Frontal cortex (tissue), 4 donors: ENCODE measurements around the gene CAPS2. TPM values are rescaled to one million over a fixed set of nuclear protein-coding genes. Genes with fewer than 3 reads are reported as not detected.

ENCODE experiments used
- DNase-seq, 2 donors: peaks; one replicate each; pipeline ENCODE4 v3.0.0; 2012; ENCODE audit warnings: low spot score in 2 of 2
- FAIRE-seq: peaks from 2 replicates; lab custom pipeline; 2012; peaks lifted over from hg19 to GRCh38; lab: Jason Lieb, UNC
- total RNA-seq: library from RNA; depleted of rRNA; stranded (reverse); fragments of >200 nt; gene quantifications from one replicate; pipeline ENCODE4 v1.2.3, GENCODE V29; 2014
- donor health status: control.
- donor health status: control.
- donor health status: control.

CAPS2 gene
- total RNA-seq, 1 donor from 2014 or later = 9.8 TPM

- DNase-seq (no peak), FAIRE-seq (no peak)
Observed at GRCh38 chr12:75308279-75308678, 21.8 kb downstream of the CAPS2 start.

DNA sequence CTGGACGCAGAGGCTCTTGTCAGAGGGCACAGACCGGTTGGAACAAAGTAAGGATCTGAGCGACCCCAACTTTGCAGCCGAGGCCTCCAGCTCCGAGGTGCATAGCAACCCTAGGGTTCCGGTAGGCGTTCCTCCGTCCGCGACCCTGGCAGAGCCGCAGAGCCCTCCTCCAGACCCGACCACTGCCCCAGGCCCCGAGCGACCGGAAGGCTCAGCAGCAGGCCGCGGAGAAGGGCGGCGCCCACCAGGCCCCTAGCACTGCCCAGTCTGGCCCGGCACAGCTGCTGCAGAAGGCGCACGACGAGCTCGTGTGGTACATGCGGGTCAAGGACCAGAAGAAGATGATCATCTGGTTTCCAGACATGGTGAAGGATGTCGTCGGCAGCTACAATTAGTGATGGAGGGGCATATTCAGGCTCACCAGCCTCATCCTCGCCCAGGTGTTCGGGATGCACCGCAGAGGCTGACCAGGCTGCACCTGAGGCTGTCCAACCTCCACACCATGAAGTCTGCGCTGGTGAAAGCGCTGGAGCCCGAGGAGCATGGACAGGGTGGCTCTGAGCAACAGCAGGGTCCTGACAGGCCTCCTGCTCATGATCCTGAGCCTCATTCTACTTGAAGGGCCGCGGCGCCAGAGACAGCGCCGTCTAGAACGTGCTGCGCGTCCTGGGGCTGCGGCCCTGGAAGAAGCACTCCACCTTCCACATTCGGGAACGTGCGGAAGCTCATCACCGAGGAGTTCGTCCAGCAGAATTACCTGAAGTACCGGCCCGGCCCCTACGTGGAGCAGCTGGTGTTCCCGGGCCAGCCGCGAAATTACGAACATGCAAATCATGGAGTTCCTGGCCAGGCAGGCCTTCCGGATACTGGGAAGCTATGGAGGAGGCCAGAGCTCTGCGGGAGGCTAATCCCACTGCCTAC, 24.5 kb downstream of the CAPS2 start:
- no peak for FAIRE-seq
- DNase-seq = no peak

GRCh38 chr12:75302781-75303180, 27.3 kb downstream of the CAPS2 start:
- DNase-seq = no peak
- no peak for FAIRE-seq

- DNase-seq (no peak), FAIRE-seq (no peak)
Observed at GRCh38 chr12:75302225-75302624, 27.9 kb downstream of the CAPS2 start.

DNA sequence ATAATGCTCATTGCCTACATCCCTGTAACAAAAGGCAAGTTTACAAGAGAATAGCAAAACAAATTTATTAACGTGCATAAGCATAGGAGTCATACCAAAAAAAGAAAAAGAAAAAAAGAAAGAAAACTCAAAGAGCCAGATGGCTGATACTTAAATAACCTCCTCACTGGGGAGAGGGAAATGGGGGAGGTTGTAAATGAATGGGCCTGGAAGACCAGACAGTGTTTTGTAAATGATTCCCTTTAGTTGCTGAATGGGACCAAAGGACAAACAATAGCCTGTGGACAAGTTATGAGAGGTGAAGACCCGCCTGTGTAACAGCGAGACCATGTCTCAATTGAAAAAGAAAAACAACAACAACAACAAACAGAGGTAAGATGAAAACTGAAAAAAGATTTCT, 35.3 kb downstream of the CAPS2 start:
- DNase-seq (no peak), FAIRE-seq (no peak)

GRCh38 chr12:75294336-75294735, 35.8 kb downstream of the CAPS2 start:
- no peak for DNase-seq
- FAIRE-seq = no peak

- no peak for DNase-seq
- FAIRE-seq = no peak
Observed at GRCh38 chr12:75291014-75291413, 39.1 kb downstream of the CAPS2 start.

- DNase-seq = no peak
- peak; percentile 66 for FAIRE-seq
Observed at GRCh38 chr12:75289753-75290152, 40.4 kb downstream of the CAPS2 start.

DNA sequence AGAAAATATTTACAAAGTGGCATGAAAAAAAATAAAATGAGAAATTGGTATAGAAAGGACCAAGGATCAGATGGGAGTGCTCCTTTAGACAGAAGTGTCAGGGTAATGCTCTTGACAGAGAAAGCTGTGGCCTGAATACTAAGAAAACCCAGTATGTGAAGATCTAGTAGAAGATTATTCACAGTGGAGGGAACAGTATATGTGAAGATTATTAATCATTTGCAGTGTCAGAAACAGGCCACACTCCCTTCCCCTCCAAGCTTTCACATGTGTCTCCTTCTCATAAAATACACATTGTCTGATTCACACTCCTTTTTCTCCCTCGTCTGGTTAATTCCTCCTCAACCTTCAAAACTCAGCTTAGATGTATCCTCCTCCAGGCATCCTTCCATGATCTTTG, 41.3 kb downstream of the CAPS2 start:
- DNase-seq (no peak), FAIRE-seq (no peak)

GRCh38 chr12:75275702-75276101, 54.4 kb downstream of the CAPS2 start:
- no peak for DNase-seq
- no peak for FAIRE-seq

DNA sequence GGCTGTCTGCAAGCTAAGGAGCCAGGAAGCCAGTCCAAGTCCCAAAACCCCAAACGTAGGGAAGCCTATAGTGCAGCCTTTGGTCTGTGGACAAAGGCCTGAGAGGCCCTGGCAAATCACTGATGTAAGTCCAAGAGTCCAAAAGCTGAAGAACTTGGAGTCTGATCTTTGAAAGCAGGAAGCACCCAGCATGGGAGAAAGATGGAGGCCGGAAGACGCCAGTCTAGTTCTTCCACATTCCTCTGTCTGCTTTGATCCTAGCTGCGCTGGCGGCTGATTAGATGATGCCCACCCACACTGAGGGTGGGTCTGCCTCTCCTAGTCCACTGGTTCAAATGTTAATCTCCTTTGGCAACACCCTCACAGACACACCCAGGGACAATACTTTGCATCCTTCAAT, 58.5 kb downstream of the CAPS2 start:
- DNase-seq (no peak), FAIRE-seq (no peak)

DNA sequence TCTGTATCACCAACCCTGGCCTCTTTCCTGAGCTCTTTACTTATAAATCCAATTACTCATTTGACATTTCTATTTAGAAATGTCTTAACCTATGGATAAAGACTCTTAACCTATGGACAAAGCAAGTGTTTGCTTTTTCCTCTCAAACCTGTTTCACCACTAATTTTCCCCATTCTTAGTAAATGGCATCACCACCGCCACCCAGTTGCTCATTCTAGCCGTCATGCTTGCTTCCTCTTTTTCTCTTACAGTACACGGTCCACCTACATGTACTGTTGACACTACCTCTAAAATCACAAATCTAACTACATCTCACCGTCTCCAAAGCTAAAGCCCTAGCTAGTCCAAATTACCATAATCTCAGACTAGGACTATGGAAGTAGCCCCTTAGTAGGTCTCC, 60.0 kb downstream of the CAPS2 start:
- no peak for DNase-seq
- no peak for FAIRE-seq

GRCh38 chr12:75269209-75269608, 60.9 kb downstream of the CAPS2 start:
- DNase-seq = no peak
- FAIRE-seq = no peak

GRCh38 chr12:75260316-75260715, 69.8 kb downstream of the CAPS2 start:
- DNase-seq = no peak
- FAIRE-seq = no peak

DNA sequence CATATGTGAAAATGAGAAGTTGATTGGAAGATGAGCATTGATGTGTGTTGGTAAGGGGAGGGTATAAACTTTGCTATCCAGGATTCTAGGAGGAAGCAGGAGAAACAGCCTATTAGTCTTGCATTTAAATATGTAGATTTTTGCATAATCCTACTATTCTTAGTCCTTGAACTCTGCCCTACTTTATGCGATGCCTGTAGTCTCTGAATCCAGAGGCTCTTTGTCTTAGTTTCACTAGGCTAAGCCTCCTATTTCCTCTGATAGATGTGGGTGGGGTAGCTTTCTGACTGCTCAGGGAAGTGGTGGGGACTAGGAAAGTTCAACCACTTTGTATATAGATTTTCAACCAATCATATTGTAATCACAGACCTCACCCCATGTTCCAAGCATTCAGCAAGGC, 71.0 kb downstream of the CAPS2 start:
- DNase-seq (no peak), FAIRE-seq (no peak)

GRCh38 chr12:75257510-75257909, 72.6 kb downstream of the CAPS2 start:
- DNase-seq (no peak), FAIRE-seq (no peak)

GRCh38 chr12:75245108-75245507, 85.0 kb downstream of the CAPS2 start:
- no peak for FAIRE-seq

GRCh38 chr12:75239987-75240386, 90.1 kb downstream of the CAPS2 start:
- no peak for FAIRE-seq
- no peak for DNase-seq

More at GRCh38 chr12:75245108-75245507, 85.0 kb downstream of the CAPS2 start:
- no peak for DNase-seq

- FAIRE-seq (no peak), DNase-seq (no peak)
Observed at GRCh38 chr12:75236206-75236605, 93.9 kb downstream of the CAPS2 start.

DNA sequence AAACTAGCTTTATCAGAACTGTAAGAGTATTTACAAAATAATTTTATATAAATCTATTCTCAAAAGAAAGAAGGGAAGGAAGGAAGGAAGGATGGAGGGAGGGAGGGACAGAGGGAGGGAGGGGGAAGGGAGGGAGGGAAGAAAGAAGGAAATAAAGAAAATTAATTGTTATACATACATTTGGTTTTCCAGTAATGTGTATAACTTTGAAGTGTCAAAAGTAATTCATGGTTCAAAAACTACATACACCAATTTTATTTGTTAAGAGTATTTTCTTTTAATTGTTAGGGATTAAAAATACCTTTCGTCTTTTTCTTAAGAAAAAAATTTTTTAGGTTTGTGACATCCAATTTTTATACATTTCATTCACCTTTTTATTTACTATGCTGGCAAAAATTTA, 103.0 kb downstream of the CAPS2 start:
- DNase-seq (no peak), FAIRE-seq (no peak)
